B cell (primary cell): ENCODE results near the gene OR11L1.

Experiments
- CTCF ChIP-seq: fragments of 200-600 bp; IDR thresholded peaks from one replicate; pipeline ENCODE4 v1.8.0; 2022; ENCODE audit warnings: antibody characterized with exemption, mild to moderate bottlenecking
- EZH2 ChIP-seq: IDR thresholded peaks from 2 replicates; pipeline ENCODE4 v1.6.1; 2012; ENCODE audit warnings: borderline replicate concordance, low read depth, mild to moderate bottlenecking, moderate library complexity, low read length; ENCODE audit not compliant: insufficient read depth, poor library complexity, severe bottlenecking

- no peak for TF ChIP-seq EZH2
- TF ChIP-seq CTCF, result no peak
Measured at GRCh38 chr1:247822060-247822459, 19.6 kb downstream of the OR11L1 start.
